Measurements from ENCODE around the gene NPAS1.

NPAS1 gene

DNA sequence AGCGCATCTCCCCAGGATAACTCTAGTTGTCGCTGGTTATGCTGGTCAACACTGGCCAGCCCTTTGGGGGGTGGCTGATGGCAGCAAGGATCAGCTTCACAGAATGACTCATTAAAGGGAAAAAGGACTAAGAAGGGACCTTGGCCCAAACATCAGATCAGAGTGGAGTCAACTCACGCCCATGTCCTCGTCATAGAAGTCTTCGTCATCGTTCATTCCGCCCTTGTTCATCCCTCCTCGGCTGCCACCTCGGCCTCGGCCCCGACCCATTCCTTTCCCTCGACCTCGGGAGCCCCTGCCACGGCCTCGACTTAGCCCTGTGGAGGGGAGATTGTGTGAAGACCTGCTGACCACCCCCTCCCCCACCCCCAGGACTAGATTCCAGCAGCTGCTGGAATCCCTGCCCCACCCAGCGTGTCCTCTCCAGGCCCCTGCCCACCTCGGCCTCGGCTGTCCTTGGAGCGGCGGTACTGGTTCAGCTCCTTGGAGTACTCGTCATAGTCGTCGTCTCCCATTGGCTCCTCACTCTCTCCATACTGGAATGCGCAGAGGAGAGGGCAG lies 65.3 kb downstream of the NPAS1 start:
- DNase-seq: no peak

DNA sequence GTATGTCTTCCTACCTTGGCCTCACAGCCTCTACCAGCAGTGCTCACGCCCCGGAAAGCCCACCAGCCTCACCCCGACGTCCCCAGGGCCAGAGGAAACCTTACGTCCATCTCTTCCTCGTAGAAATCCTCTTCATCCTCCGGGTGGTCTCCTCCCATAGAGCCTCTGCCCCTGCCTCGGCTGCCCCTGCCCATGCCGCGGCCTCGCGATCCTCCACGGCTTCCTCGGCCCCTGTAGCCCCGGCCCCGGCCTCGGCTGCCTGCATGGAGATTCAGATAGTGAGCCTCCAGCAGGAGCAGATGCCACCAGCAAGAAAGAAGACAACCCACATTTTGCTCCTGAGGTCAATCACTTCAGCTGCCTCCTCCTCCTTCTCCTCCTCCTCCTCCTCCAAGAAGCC lies 66.6 kb downstream of the NPAS1 start:
- DNase-seq: no peak

DNA sequence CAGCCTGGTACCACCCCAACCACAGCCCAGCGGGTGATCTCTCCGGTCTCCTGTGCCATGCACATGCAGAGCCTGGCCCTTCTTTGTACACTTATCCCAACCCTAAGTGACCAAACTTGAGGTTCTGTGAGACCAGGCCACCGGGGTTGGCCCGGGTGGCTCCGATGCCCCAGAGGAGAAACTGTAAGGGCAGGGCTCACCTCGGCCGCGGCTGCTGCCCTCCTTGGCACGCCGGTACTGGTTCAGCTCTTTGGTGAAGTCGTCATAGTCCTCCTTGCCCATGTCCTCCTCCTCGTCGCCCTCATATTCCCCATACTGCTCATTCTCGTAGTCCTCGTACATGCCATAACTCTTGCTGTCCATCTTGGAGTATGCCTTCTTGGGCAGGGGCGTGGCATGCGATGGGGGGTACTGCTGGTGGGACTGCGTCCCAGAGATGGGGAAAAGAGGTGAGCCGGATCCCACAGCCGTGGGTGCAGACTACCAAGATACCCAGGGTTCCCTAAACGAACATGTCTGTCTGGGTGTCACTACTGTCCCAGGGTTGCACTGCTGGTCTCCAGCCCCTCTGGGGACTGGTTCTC lies 70.2 kb downstream of the NPAS1 start:
- DNase-seq: no peak

DNA sequence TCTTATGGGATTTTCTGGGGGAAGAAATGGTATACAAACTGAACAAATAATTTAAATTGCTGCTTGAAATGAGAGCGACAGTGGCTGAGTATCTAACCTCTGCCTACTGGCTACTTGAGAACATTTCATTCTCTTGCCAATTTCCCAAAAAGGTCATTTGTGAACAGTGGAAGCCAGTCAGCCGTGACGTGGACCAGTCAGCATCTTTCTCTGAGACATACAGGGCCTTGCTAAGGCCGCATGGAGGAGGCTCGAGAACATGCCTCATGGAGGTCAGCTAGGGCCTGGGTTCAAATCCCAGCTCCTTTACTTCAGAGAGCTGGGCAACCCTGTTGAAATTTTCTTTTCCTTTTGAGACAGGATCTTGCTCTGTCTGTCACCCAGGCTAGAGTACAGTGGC lies 73.6 kb downstream of the NPAS1 start:
- DNase-seq: no peak

DNA sequence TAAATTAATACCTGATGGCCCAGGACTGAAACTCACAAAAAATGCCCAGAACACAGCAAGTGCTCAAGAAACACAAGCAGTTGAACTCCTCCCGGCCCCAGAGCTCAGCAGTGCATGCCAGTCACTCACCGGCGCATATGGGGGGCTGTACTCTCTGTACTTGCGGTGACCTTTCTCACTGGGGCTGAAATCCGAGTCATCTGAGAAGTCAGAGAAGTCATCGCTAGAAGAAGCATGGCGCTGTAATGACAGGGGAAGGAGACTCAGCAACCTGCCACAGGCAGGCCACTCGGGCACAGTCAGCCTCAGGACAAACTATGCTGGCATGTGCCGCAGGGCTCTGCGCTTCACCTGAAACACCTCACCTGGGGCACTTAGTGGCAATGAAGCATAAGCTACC lies 74.2 kb downstream of the NPAS1 start:
- no peak for DNase-seq

DNA sequence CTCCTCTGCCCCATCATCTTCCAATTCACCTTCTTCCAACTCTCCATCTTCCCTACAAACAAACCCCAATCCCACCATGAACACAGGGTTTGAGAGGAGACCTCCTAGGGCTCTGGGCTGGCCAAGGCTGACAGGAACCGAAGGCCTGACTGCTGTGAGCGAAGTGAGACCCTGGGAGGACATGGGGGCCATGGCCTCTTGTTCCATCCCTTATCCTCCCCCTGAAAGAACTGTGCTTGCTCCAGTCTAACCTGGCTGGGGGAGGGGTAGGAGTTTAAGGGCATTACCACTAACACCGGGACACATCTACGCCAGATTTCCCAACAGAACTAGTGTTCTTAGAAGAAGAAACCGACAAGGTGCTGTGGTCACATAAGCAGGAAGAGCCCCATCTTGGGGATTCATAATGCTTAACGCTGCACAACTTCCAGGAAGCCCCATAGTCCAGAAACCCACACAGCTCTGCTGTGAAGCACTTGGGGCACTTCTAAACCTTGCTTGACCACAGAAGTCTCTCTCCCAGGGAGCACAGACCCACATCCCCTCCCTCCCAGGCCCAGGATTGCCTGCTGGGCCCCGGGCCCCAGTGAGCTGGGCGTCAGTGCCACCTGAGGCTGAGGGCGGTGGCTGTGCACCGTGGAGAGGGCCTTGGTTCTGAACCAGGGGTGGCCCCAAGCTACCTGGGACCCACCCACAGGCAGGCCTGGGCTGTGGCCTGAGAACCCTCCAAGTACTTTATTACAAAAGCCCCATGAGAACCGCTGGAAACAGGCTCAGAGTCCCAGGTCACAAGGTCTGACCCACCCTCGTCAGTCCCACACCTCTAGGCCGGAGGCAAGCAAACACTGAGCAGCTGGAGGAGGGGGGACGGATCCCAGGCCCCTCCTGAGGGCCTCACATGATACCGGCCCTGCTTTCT lies 75.2 kb downstream of the NPAS1 start:
- DNase-seq: no peak
